Astrocyte (in vitro differentiated cells and primary cell): ENCODE measurements around the gene PTPRU. TPM values are rescaled to one million over a fixed set of nuclear protein-coding genes. Genes with fewer than 3 reads are reported as not detected.

Experiments
- DNase-seq: peaks from one replicate; pipeline ENCODE4 v3.0.0-alpha.2; 2010; ENCODE audit warnings: low read depth
- FAIRE-seq: peaks from 2 replicates; lab custom pipeline; 2011; peaks lifted over from hg19 to GRCh38; lab: Jason Lieb, UNC
- H2AFZ ChIP-seq: 2 replicates; pipeline ENCODE4 v1.6.0; 2012; ENCODE audit warnings: low read depth, low read length, inconsistent platforms
- H3K27ac ChIP-seq: 2 replicates; pipeline ENCODE4 v1.5.1; 2011; ENCODE audit warnings: low read depth, low read length, inconsistent platforms
- H3K27me3 ChIP-seq: 2 replicates; pipeline ENCODE4 v1.6.0; 2011; ENCODE audit warnings: low read length, inconsistent platforms; ENCODE audit not compliant: insufficient read depth
- H3K36me3 ChIP-seq: 2 replicates; pipeline ENCODE4 v1.5.1; 2011; ENCODE audit warnings: low read length, inconsistent platforms; ENCODE audit not compliant: insufficient read depth
- H3K4me1 ChIP-seq: 2 replicates; pipeline ENCODE4 v1.5.1; 2011; ENCODE audit warnings: low read length, inconsistent platforms; ENCODE audit not compliant: insufficient read depth
- H3K4me2 ChIP-seq: 2 replicates; pipeline ENCODE4 v1.6.0; 2012; ENCODE audit warnings: low read length, inconsistent platforms
- H3K4me3 ChIP-seq: 2 replicates; pipeline ENCODE4 v1.5.1; 2011; ENCODE audit warnings: low read depth, mild to moderate bottlenecking, low read length, inconsistent platforms; ENCODE audit not compliant: insufficient read depth
- H3K79me2 ChIP-seq: 2 replicates; pipeline ENCODE4 v1.6.0; 2012; ENCODE audit warnings: mild to moderate bottlenecking, low read length, inconsistent platforms; ENCODE audit not compliant: insufficient read depth
- H3K9ac ChIP-seq: 2 replicates; pipeline ENCODE4 v1.6.0; 2012; ENCODE audit warnings: mild to moderate bottlenecking, low read length, inconsistent platforms
- H3K9me3 ChIP-seq: 2 replicates; pipeline ENCODE4 v1.5.1; 2012; ENCODE audit warnings: low read depth, mild to moderate bottlenecking, low read length, inconsistent platforms; ENCODE audit not compliant: insufficient read depth
- H4K20me1 ChIP-seq: 2 replicates; pipeline ENCODE4 v1.6.0; 2012; ENCODE audit warnings: low read length, inconsistent platforms; ENCODE audit not compliant: insufficient read depth
- H3K27ac Mint-ChIP-seq: one replicate; pipeline ENCODE4 v1.8.0; 2021; ENCODE audit warnings: mild to moderate bottlenecking, mixed read lengths; ENCODE audit not compliant: unreplicated experiment
- H3K27me3 Mint-ChIP-seq: one replicate; pipeline ENCODE4 v1.8.0; 2021; ENCODE audit warnings: low read depth, mixed read lengths; ENCODE audit not compliant: unreplicated experiment
- H3K36me3 Mint-ChIP-seq: one replicate; pipeline ENCODE4 v1.8.0; 2021; ENCODE audit warnings: low read depth, mixed read lengths; ENCODE audit not compliant: unreplicated experiment
- H3K4me1 Mint-ChIP-seq: one replicate; pipeline ENCODE4 v1.8.0; 2021; ENCODE audit warnings: low read depth, mixed read lengths; ENCODE audit not compliant: unreplicated experiment
- H3K4me3 Mint-ChIP-seq: one replicate; pipeline ENCODE4 v1.8.0; 2021; ENCODE audit warnings: mild to moderate bottlenecking, moderate library complexity, mixed read lengths; ENCODE audit not compliant: unreplicated experiment
- H3K9me3 Mint-ChIP-seq: one replicate; pipeline ENCODE4 v1.8.0; 2021; ENCODE audit warnings: mild to moderate bottlenecking, mixed read lengths; ENCODE audit not compliant: unreplicated experiment
- CTCF ChIP-seq: IDR thresholded peaks from 2 replicates; pipeline ENCODE4 v1.5.1; 2011; ENCODE audit warnings: low read depth, mild to moderate bottlenecking, inconsistent platforms, low read length, moderate library complexity; ENCODE audit not compliant: insufficient read depth
- EZH2 ChIP-seq: IDR thresholded peaks from 2 replicates; pipeline ENCODE4 v1.6.1; 2012; ENCODE audit warnings: mild to moderate bottlenecking, low read length, inconsistent platforms; ENCODE audit not compliant: insufficient read depth
- total RNA-seq: library from RNA; stranded (reverse); gene quantifications from 2 replicates; pipeline ENCODE4 v1.2.1, GENCODE V29; 2021

The PTPRU gene
- total RNA-seq, 1 donor from 2014 or later, result 36.6 TPM

DNA sequence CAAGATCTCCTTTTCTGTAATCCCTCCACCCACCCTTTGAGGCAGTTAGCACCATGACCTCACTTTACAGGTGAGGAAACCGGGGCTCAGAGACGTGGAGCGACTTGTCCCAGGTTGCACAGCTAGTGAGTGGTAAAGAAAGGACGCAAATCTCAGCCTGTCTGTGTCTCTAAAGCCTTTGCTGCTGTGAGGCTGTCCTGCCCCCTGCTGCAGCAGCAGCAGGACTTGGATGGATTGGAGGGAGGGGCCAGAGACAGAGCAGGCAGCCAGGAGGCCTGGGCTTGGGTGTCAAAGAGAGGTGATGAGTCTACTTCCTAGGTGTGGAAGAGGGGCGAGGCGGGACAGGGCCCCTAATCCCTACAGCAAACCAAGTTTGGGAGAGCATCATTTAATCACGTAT lies 69.6 kb downstream of the PTPRU start:
- Mint-ChIP-seq H3K9me3 (peaks cover 3% of the 10 kb centered on the region), H3K27ac (no peak overlapping the region), H3K4me1 (peaks cover 2% of the 10 kb centered on the region), H3K4me3 (no peak overlapping the region), H3K27me3 (peaks cover 4% of the 10 kb centered on the region), H3K36me3 (peaks cover 26% of the 10 kb centered on the region)
- no peaks in the 10 kb centered on the region for H3K36me3 ChIP-seq
- TF ChIP-seq CTCF (no peak), EZH2 (no peak)
- FAIRE-seq (no peak), DNase-seq (no peak)
- no peaks in the 10 kb centered on the region for H3K27me3 ChIP-seq
- H3K9me3 ChIP-seq, result no peaks in the 10 kb centered on the region
- H2AFZ ChIP-seq, result no peak overlapping the region
- no peaks in the 10 kb centered on the region for H3K4me1 ChIP-seq
- no peak overlapping the region for H3K4me3 ChIP-seq
- H4K20me1 ChIP-seq, result no peaks in the 10 kb centered on the region
- no peak overlapping the region for H3K4me2 ChIP-seq
- no peak overlapping the region for H3K9ac ChIP-seq
- no peaks in the 10 kb centered on the region for H3K79me2 ChIP-seq
- no peak overlapping the region for H3K27ac ChIP-seq

GRCh38 chr1:29306471-29307140 lies 70.3 kb downstream of the PTPRU start:
- peaks cover 4% of the 10 kb centered on the region for H3K27me3 Mint-ChIP-seq
- peaks cover 2% of the 10 kb centered on the region for H3K4me1 Mint-ChIP-seq
- DNase-seq (no peak), FAIRE-seq (no peak)
- TF ChIP-seq CTCF (no peak), EZH2 (no peak)
- Histone ChIP-seq H4K20me1 (no peaks in the 10 kb centered on the region), H3K9me3 (no peaks in the 10 kb centered on the region), H3K27ac (no peak overlapping the region), H3K27me3 (no peaks in the 10 kb centered on the region), H3K9ac (no peak overlapping the region), H3K4me2 (no peak overlapping the region), H3K4me3 (no peak overlapping the region), H2AFZ (no peak overlapping the region), H3K79me2 (no peaks in the 10 kb centered on the region), H3K4me1 (no peaks in the 10 kb centered on the region), H3K36me3 (no peaks in the 10 kb centered on the region)
- peaks cover 3% of the 10 kb centered on the region for H3K9me3 Mint-ChIP-seq
- H3K27ac Mint-ChIP-seq, result no peak overlapping the region
- H3K4me3 Mint-ChIP-seq, result no peak overlapping the region
- peaks cover 30% of the 10 kb centered on the region for H3K36me3 Mint-ChIP-seq

- H2AFZ ChIP-seq, result no peak overlapping the region
- no peak overlapping the region for H3K4me3 ChIP-seq
- H3K27me3 ChIP-seq, result no peaks in the 10 kb centered on the region
- peaks cover 3% of the 10 kb centered on the region for H3K36me3 ChIP-seq
- no peak for TF ChIP-seq EZH2
- TF ChIP-seq CTCF, result no peak
- DNase-seq (no peak), FAIRE-seq (no peak)
- peaks cover 1% of the 10 kb centered on the region for H3K9me3 Mint-ChIP-seq
- H4K20me1 ChIP-seq, result no peaks in the 10 kb centered on the region
- H3K27ac Mint-ChIP-seq, result peak overlapping the region; percentile 24
- no peak overlapping the region for H3K9ac ChIP-seq
- no peak overlapping the region for H3K4me3 Mint-ChIP-seq
- no peaks in the 10 kb centered on the region for H3K79me2 ChIP-seq
- peaks cover 4% of the 10 kb centered on the region for H3K27me3 Mint-ChIP-seq
- peaks cover 2% of the 10 kb centered on the region for H3K4me1 Mint-ChIP-seq
- H3K4me2 ChIP-seq, result no peak overlapping the region
- H3K9me3 ChIP-seq, result no peaks in the 10 kb centered on the region
- no peak overlapping the region for H3K27ac ChIP-seq
- H3K4me1 ChIP-seq, result no peaks in the 10 kb centered on the region
- peaks cover 30% of the 10 kb centered on the region for H3K36me3 Mint-ChIP-seq
Measured at GRCh38 chr1:29309075-29309474, 72.8 kb downstream of the PTPRU start.
